HG03354 (cell line): ENCODE measurements around the gene POGZ.
"Not testable (repeated sequence)": the region's sequence is repeated elsewhere in the genome, so short reads cannot be mapped to it uniquely, and the experiment has no call there.

Experiments
- ATAC-seq: cut with Tn5 transposase; IDR thresholded peaks from one replicate; pipeline ENCODE4 v1.9.1; 2021; ENCODE audit warnings: mild to moderate bottlenecking; ENCODE audit not compliant: unreplicated experiment, poor library complexity, severe bottlenecking

POGZ gene

GRCh38 chr1:151428068-151428467 is 31.2 kb downstream of the POGZ start:
- no peak for ATAC-seq

DNA sequence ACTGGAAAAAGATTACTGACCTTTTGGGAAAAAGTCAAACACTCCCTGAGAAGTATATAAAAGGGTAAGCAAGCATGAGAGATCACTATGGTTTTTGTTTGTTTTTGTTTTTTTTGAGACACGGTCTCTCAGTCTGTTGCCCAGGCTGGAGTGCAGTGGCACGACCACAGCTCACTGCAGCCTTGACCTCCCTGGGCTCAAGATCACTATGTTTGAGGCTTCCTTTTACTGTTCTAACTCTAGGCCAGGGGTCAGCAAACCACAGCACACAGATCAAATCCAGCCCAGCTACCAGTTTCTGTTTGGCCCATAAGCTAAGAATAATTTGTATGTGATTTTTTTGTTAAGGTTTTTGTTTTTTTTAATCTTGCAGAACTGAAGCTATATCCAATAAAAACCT is 34.2 kb downstream of the POGZ start:
- ATAC-seq, result no peak

DNA sequence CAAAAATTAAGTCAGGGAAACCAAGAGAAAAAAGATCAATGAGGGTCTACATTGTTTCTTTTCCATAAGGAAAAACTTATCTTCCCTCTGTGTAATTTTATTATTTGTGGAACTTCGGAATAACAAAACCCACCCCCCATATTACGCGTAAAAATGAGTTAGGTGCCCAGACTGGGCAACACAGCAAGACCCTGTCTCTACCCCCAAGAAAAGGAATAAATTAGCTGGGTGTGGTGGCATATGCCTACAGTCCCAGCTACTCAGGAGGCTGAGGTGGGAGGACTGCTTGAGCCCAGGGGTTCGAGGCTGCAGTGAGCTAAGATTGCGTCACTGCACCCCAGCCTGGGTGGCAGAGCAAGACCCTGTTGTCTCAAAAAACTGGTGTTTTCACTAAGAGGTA is 39.5 kb downstream of the POGZ start:
- no peak for ATAC-seq

GRCh38 chr1:151418081-151418480 is 41.2 kb downstream of the POGZ start:
- no peak for ATAC-seq

GRCh38 chr1:151416231-151416630 is 43.1 kb downstream of the POGZ start:
- ATAC-seq, result no peak

DNA sequence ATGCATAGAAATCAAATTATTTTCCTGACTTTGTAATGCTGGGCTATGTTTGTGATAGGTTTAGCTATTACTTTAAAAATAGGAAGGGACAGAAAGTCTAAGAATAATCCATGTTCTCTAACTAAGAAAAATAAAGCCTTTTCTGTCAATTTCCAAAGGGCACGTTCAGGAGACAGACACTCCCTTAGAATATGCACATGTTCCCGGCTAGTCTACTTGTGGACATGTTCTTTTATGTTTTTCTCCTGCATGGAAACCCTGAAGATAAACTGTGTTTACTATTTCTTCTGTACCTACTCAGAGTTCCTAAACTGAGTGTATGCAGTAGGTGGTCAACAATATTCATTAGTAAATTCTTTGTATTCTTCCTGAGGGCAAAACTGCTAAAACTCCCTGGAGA is 47.4 kb downstream of the POGZ start:
- no peak for ATAC-seq

GRCh38 chr1:151408891-151409290 is 50.4 kb downstream of the POGZ start:
- ATAC-seq, result no peak

DNA sequence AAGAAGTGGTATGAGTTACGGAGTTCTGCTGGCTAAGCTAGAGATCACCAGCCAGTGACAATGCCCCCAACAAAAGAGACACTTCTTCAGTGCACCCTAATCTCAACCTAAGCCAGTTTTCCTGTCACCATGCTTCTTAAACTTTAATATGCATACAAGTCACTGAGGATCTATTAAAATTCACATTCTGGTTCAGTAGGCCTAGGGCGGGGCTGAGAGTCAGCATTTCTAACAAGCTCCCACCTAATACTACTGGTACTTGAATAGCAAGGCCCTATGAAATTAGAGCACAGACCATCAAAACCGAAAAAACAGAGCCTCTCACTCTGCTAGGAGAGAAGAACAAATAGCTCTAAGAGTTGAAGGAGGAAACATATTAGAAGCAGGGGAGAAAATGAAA is 52.0 kb downstream of the POGZ start:
- no peak for ATAC-seq

- ATAC-seq, result no peak
Observed at GRCh38 chr1:151406176-151406575, 53.1 kb downstream of the POGZ start.

- no peak for ATAC-seq
Observed at GRCh38 chr1:151405187-151405951, 53.9 kb downstream of the POGZ start.

- ATAC-seq, result no peak
Observed at GRCh38 chr1:151403612-151404011, 55.7 kb downstream of the POGZ start.

DNA sequence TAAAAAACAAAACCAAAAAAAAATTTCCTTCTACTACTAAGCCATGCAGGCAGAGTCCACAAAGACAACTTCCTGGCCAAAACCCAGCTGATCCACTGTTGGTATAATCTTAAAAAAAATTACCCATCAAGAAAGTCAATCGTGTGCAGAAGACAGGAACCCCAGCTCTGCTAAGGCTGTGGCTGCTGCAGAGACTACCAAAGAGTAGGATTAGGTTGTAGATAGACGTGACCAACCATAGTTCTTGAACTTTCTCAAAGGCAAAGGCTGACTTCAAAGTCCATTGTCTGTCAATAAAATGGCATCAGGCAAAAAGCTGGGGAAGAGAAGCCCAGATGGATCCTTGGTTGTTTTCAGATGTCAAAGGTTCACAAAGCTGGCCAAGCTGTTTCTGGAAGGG is 56.5 kb downstream of the POGZ start:
- no peak for ATAC-seq

DNA sequence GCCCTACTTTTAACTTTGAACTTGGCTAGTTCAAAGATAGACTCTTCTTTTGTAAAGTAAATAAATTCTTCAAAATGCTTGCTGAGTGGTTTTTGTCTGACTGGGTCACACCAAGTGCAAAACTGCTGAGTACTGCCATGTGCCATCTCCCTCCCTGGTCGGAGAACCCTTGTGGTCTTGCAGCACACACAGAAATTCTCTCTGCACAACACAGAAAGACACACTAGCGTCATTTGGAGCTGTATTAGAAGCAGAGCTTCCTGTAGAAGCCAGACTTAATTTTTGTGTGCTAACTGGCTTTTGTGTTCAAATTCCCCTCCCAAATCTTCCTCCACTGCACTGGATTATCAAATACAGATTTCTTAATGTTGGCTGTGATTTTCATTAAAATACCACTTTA is 57.4 kb downstream of the POGZ start:
- no peak for ATAC-seq

DNA sequence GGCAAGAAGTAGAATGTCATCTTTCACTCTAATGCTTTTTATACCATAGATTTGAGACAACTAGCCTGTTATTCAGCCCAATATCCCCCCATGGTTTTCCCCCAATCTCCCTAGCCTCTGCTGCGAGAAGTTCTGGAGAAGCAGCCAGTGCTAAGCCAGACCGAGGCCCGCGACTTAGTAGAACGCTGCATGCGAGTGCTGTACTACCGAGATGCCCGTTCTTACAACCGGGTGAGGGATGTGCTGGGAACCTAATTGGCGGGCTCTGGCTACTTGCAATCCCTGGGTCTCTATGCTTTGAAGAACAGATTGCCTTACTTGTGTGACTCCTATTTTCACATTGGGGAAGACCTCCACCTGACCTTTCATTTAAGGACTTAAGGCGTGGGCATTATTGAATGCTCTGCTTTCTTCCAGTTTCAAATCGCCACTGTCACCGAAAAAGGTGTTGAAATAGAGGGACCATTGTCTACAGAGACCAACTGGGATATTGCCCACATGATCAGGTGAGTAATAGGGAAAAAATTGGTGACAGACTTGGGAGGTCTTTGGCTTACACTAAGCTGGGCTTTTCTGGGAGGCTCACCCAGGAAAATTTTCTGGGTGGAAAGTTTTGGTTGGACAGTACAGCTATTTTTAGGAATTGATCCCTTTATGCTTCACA is 58.0 kb downstream of the POGZ start:
- no peak for ATAC-seq

- peak; percentile 87 for ATAC-seq
Observed at GRCh38 chr1:151399324-151400171, 59.7 kb downstream of the POGZ start, which contains the start of gene PSMB4. Gene PSMB4 (plus strand): TSS chr1:151399573. CDS start chr1:151399588, 15 bp downstream.

DNA sequence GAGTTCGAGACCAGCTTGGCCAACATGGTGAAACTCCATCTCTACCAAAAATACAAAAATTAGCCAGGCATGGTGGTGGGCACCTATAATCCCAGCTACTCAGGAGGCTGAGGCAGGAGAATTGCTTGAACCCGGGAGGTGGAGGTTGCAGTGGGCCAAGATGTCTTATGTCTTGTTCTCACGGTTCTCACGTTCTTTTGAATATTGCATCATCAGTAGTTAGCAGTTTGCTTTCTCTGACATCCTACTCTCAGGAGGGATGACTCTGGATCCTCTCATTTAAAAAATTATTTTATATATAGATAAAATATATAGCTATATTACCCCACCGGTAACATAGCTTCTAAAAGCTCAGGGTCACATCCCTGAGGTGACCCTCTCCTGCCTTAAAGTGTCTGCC is 63.0 kb downstream of the POGZ start:
- ATAC-seq, result not testable (repeated sequence)

GRCh38 chr1:151393583-151393982 is 65.7 kb downstream of the POGZ start:
- ATAC-seq, result no peak

DNA sequence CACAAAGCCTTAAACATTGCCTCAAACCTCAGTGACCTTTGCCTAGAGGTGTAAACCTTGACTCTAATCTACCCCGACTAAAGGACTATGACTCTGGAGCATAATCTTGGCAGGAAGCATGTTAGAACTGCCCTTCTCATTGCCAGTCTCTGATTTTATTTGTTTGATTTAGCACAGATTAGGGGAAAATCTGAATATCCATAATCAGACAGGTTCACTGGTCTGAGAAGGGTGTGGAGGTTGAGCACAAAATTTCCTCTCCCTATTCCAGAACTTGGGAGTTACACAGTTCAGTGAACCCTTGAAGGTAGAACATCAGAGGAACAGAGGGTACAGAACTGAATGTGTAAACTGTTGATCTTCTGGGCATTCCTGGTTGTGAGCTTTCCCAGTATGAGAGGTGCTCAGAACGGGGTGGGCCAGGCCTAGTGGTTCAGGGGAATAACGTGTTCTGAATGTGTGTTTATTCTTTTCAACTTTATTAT is 68.2 kb downstream of the POGZ start:
- no peak for ATAC-seq

DNA sequence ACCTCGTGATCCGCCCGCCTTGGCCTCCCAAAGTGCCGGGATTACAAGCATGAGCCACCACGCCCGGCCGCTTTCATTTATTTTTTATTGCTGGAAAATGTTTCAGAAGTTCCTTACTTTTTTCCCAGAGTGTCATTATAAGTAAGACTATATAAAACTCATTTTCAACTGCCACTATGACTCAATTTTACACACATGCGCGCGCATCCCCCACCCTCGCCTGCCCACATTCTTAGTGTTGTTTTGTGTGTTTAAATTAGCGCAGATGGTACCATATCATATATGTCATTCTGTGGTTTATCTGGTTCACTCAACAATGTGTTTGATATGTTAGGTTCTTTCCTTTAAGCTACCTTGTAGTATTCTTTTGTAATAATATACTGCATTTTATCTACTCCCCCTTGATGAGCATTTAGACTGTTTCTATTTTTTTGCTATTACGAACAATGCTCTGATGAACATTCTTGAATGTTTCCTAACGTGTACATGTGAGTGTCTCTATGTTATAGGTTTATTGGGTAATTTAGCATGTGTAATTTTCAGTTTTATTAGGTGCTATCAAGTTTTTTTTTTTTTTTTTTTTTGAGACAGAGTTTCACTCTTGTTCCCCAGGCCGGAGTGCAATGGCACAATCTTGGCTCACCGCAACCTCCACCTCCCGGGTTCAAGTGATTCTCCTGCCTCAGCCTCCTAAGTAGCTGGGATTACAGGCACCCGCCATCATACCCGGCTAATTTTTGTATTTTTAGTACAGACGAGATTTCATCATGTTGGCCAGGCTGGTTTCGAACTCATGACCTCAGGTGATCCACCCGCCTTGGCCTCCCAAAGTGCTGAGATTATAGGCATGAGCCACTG is 68.8 kb downstream of the POGZ start:
- not testable (repeated sequence) for ATAC-seq
